GM12874 (cell line): ENCODE measurements around the gene KRT72.

Source experiments
- CTCF ChIP-seq: IDR thresholded peaks from 2 replicates; pipeline ENCODE4 v1.5.1; 2011; ENCODE audit warnings: low read depth, mild to moderate bottlenecking, control low read depth, low read length, moderate library complexity; ENCODE audit not compliant: insufficient read depth

The KRT72 gene

GRCh38 chr12:52539821-52540173 lies 61.5 kb downstream of the KRT72 start:
- no peak for TF ChIP-seq CTCF

- no peak for TF ChIP-seq CTCF
Measured at GRCh38 chr12:52539083-52539820, 62.0 kb downstream of the KRT72 start.

GRCh38 chr12:52537101-52537500 lies 64.2 kb downstream of the KRT72 start:
- no peak for TF ChIP-seq CTCF
